Neutrophil (primary cell): ENCODE results near the gene MAST4.

Source experiments
- H3K27ac ChIP-seq: fragments of 200-600 bp; sonication (generic); 2 replicates; pipeline ENCODE4 v1.5.1; 2016; ENCODE audit warnings: mild to moderate bottlenecking, moderate library complexity
- H3K27me3 ChIP-seq: fragments of 200-600 bp; sonication (generic); 2 replicates; pipeline ENCODE4 v1.6.0; 2016; ENCODE audit warnings: mild to moderate bottlenecking
- H3K36me3 ChIP-seq: fragments of 200-600 bp; sonication (generic); 2 replicates; pipeline ENCODE4 v1.5.1; 2017
- H3K4me1 ChIP-seq, 2 experiments: fragments of 200-600 bp in 1 of 2; sonication (generic) in 1 of 2; 1 replicate in 1 of 2; 2 replicates in 1 of 2; pipeline versions ENCODE4 v1.5.1 to v1.6.1; 2013 to 2016; ENCODE audit warnings: low read depth in 1 of 2, low read length in 1 of 2, mild to moderate bottlenecking in 1 of 2, moderate library complexity in 1 of 2; ENCODE audit not compliant: control insufficient read depth in 1 of 2, insufficient read depth in 1 of 2
- H3K4me3 ChIP-seq, 2 experiments: fragments of 200-600 bp in 1 of 2; sonication (generic) in 1 of 2; 1 replicate in 1 of 2; 2 replicates in 1 of 2; pipeline ENCODE4 v1.5.1; 2013 to 2016; ENCODE audit warnings: low read depth in 1 of 2, low read length in 1 of 2, mild to moderate bottlenecking in 1 of 2, moderate library complexity in 1 of 2
- H3K9me3 ChIP-seq: fragments of 200-600 bp; sonication (generic); 2 replicates; pipeline ENCODE4 v1.5.1; 2016
- TF ChIP-seq, protein P1 (sequence below): fragments of 200-600 bp; sonication (generic); IDR thresholded peaks from 2 replicates; pipeline ENCODE4 v1.5.1; 2016; ENCODE audit warnings: antibody characterized with exemption

The MAST4 gene

DNA sequence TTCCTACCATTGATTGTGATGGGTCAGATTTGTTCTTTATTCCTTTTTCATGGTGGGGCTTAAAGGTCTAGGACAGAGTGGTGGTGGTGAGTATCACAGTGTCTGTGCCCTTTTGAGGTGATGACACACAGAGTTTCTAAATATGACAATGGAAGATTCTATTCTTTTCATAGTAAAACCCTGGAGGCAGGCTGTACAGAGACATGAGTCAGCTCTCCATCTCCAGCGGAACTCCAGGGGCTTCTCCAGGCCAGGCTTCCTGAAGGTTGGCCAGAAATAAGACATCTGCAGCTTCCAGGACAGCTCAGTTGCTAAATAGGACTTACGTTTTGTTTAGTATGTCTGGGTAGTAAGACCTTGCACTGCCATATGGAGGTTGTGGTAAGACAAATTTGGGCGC is 370.9 kb downstream of the MAST4 start:
- H3K27ac ChIP-seq = no peak overlapping the region
- no peaks in the 10 kb centered on the region for H3K9me3 ChIP-seq
- no peaks in the 10 kb centered on the region for H3K36me3 ChIP-seq
- TF ChIP-seq, protein P1, sequence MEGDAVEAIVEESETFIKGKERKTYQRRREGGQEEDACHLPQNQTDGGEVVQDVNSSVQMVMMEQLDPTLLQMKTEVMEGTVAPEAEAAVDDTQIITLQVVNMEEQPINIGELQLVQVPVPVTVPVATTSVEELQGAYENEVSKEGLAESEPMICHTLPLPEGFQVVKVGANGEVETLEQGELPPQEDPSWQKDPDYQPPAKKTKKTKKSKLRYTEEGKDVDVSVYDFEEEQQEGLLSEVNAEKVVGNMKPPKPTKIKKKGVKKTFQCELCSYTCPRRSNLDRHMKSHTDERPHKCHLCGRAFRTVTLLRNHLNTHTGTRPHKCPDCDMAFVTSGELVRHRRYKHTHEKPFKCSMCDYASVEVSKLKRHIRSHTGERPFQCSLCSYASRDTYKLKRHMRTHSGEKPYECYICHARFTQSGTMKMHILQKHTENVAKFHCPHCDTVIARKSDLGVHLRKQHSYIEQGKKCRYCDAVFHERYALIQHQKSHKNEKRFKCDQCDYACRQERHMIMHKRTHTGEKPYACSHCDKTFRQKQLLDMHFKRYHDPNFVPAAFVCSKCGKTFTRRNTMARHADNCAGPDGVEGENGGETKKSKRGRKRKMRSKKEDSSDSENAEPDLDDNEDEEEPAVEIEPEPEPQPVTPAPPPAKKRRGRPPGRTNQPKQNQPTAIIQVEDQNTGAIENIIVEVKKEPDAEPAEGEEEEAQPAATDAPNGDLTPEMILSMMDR = no peak
- no peak overlapping the region for H3K4me3 ChIP-seq
- peaks cover 16 to 33% of the 10 kb centered on the region in 2 experiments for H3K4me1 ChIP-seq
- no peaks in the 10 kb centered on the region for H3K27me3 ChIP-seq

DNA sequence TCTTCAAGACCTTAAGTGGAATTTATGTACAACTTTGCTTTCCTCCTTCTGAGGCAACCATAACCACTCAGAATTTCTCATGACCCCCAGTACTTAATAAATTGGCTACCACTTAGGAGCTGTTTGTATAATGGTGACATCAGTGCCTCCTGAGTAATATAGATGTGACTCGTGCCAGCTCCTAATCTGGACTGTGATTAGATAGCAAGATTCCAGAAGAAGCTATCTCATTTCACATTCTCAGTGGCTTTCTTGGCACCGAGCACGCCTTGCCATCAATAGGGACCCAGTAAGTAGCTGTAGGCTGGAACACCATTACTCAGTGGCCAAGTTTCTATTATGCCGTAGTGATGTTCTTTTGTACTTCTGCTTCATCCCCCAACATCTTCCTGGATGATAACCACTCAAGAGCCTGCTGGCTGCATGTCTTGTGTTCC is 371.7 kb downstream of the MAST4 start:
- Histone ChIP-seq H3K4me1 (peaks cover 12 to 26% of the 10 kb centered on the region in 2 experiments), H3K9me3 (no peaks in the 10 kb centered on the region), H3K27me3 (no peaks in the 10 kb centered on the region), H3K27ac (no peak overlapping the region), H3K4me3 (no peak overlapping the region), H3K36me3 (no peaks in the 10 kb centered on the region)
- TF ChIP-seq, protein P1 = no peak

GRCh38 chr5:66969484-66969883 is 373.3 kb downstream of the MAST4 start:
- Histone ChIP-seq H3K27me3 (no peaks in the 10 kb centered on the region), H3K4me1 (peaks cover 0 to 9% of the 10 kb centered on the region in 2 experiments), H3K9me3 (no peaks in the 10 kb centered on the region), H3K27ac (no peak overlapping the region), H3K4me3 (no peak overlapping the region), H3K36me3 (no peaks in the 10 kb centered on the region)
- TF ChIP-seq, protein P1 = no peak

DNA sequence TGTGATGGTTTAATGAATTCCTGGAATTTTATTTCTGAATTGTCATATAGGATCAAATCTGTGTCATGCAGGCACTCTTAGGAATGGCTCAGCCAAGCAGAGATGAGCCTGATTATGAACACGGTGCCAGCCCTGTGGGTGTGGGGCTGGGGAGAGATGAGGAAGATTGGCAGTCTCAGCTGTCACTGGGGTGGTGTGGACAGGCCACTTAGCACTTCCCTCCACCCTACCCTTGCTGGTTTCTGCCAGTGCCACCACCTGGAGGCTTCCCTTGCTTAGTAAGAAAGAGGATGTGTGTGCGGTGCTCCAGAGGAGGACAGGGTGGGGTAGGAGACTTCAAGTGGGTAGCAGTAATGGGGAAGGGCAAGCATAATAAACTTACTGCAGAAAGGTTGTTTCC is 373.8 kb downstream of the MAST4 start:
- Histone ChIP-seq H3K4me3 (no peak overlapping the region), H3K36me3 (no peaks in the 10 kb centered on the region), H3K4me1 (peaks cover 0 to 9% of the 10 kb centered on the region in 2 experiments), H3K27ac (no peak overlapping the region), H3K27me3 (no peaks in the 10 kb centered on the region), H3K9me3 (no peaks in the 10 kb centered on the region)
- TF ChIP-seq, protein P1 = no peak

DNA sequence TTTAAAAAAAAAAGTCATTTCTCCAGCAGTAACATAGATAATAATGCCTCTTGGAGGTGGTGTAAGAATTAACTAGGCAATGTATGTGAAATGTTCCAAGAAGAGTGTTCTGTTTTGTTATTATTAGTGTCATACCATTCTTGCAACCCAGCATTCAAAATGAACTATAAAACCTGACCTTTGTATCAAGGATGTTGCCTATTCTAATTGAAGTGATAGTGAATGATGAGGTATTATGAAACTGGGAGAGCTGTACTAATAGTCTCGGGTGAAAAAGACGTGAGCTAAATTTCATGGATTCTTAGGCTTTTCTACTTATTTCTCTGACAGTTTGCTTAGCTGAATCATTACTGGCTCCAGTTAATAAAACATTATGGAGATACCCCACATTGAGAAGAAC is 375.8 kb downstream of the MAST4 start:
- H3K36me3 ChIP-seq = no peaks in the 10 kb centered on the region
- H3K27ac ChIP-seq = no peak overlapping the region
- H3K4me1 ChIP-seq = no peaks in the 10 kb centered on the region
- no peaks in the 10 kb centered on the region for H3K27me3 ChIP-seq
- H3K4me3 ChIP-seq = no peak overlapping the region
- H3K9me3 ChIP-seq = no peaks in the 10 kb centered on the region
- TF ChIP-seq, protein P1 = no peak

- Histone ChIP-seq H3K36me3 (no peaks in the 10 kb centered on the region), H3K4me3 (no peak overlapping the region), H3K4me1 (no peaks in the 10 kb centered on the region), H3K27me3 (no peaks in the 10 kb centered on the region), H3K9me3 (no peaks in the 10 kb centered on the region), H3K27ac (no peak overlapping the region)
- TF ChIP-seq, protein P1 = no peak
Observed at GRCh38 chr5:66974256-66974655, 378.1 kb downstream of the MAST4 start.
